HG02970 (cell line): Measurements from ENCODE around the gene GNPTAB.
A peak's percentile ranks its signal among the peaks of the same experiment; 100 is the strongest.
"Not testable (repeated sequence)": the region's sequence is repeated elsewhere in the genome, so short reads cannot be mapped to it uniquely, and the experiment has no call there.

Experiments used
- ATAC-seq: cut with Tn5 transposase; IDR thresholded peaks from one replicate; pipeline ENCODE4 v1.9.1; 2021; ENCODE audit warnings: mild to moderate bottlenecking, moderate library complexity, moderate number of reproducible peaks; ENCODE audit not compliant: unreplicated experiment, low FRiP score

GNPTAB gene

DNA sequence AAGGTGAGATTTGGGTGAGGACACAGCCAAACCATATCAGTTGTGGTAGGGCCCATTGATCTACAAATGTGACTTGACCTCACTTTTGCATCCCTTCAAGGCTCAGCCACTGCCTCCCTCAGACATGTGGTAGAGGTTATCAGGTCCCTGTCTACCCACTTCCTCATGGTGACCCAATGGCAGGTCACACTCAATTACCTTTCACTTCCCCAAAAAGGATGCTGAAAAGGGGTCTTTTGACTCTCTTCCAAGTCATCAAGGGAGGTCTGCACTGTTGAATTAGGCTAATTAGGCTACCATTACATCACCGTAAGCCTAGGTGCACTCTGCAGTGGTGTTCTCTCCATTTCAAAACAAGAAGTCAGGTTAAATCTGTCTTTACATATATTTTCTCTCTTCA is 24.0 kb upstream of the GNPTAB start:
- ATAC-seq, result no peak

DNA sequence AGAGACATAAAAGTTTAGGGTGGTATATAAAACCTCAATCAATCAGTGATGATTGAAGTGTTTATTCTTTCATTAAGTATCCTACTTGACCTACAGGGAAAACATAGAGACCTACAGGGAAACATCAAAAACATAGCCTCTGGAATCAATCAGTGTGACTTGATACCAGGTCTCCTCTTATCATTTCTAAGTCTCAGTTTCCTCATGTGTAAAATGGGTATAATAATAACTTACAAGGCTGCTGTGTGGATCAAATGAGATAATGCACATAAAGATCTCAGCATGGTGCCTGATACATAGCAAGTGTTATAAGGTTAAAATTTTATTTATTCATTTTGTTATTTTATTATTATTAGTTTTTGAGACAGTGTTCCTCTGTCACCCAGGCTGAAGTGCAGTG is 22.2 kb upstream of the GNPTAB start:
- no peak for ATAC-seq

DNA sequence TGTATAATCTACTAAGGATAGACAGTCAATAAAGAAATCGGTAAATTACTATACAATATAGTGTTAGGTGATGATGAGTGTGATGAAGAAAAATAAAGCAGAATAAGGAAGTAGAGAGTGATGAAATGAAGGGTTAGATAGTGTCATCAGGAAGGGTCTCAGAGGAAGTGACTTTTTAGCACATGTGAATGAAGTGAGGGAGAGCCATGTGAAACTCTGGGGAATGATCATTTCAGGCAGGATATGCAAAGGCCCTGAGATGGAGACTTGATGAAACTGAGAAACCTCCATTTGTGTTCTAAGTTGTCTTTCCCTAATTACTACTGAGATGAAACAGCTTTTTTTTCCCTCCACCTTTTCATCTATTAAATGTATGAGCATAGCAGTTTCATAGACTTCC is 19.4 kb upstream of the GNPTAB start:
- no peak for ATAC-seq

DNA sequence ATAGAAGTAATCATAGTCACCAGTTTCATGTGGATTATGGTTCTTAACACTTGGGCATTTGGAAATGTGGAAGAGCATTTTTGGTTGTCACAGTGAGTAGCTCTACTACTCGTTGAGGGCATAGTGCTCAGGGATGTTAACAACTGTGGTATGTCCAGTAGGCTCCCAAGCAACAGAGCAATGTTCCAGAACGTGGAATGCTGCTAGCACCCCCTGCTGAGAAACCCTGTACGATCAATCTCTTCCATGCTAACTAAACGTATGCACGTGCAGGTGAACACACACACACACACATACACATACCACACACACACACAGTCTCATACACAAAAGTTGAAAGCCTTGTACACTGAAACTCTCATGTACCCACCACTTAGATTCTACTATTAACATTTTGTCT is 16.6 kb upstream of the GNPTAB start:
- ATAC-seq, result no peak

DNA sequence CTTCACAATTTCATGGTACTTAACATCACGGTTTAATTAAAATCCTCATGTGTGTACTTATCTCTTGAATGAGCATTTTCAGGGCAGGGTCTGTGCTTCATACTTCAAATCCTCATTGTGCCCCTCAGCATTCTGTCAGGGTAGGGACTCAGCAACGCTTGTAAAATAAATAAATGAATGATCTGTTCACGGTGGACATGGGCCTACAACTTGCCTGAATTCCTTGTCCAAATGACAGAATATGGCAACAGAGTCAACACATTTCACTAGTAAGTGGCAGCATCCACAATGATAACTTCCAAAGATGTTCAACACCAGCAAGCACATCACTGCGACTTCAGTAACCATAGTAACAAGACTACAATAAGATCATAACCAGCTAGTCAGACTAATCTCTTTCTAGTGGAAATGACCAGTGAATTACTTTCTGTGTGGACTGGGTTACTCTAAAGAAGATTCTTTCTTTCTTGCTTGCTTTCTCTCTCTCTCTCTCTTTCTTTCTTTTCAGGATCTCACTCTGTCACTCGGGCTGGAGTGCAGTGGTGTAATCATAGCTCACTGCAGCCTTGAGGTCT is 14.5 kb upstream of the GNPTAB start:
- ATAC-seq, result no peak

DNA sequence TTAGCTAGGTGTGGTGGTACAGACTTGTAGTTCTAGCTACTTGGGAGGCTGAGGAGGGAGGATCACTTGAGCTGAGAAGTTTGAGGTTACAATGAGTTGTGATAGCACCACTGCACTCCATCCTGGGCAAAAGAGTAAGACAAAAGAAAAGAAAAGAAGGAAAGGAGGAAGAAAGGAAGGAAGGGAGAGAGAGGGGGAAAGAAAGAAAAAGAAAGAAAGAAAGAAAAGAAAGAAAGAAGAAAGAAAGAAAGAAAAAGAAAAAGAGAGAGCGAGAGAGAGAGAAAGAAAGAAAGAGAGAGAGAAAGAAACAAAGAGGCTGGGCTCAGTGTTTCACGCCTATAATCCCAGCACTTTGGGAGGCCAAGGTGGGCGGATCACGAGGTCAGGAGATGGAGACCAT is 10.3 kb upstream of the GNPTAB start:
- no peak for ATAC-seq

DNA sequence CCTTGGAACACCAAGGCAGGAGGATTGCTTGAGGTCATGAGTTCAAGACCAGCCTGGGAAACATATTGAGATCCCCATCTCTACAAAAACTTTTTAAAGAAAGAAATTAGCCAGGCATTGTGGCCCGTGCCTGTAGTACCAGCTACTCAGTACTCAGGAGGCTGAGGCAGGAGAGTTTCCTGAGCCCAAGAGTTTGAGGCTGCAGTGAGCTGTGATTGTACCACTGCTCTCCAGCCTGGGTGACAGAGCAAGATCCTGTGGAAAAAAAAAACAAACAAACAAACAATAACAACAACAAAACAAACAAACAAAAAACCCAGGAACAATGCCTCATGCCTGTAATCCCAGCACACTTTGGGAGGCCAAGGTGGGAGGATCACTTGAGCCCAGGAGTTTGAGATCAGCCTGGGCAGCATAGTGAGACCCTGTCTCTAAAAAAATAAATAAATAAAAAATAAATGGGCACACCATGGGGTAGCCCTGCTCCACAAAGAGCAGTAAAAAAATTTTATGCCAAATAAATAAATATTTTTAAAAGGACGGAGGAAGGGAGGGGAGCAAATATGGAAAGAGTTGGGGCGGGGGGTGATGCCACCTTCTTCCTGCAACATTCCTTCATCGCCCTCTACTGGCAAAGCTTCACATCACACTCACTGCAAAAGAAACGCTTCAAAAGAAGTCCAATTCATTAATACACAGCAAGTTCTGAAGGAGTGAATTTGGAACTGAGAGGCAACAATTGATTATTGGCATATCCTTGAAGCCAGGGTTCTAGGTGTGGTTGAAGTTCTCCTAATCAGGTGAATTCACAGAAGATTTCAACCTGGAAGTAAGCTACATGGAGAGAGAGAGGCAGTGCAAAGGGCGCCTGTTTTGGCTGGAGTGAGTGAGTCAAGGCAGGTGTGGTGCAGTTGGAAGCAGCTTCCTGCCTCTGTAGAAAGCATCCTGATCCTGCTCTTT is 8.8 kb upstream of the GNPTAB start:
- no peak for ATAC-seq

DNA sequence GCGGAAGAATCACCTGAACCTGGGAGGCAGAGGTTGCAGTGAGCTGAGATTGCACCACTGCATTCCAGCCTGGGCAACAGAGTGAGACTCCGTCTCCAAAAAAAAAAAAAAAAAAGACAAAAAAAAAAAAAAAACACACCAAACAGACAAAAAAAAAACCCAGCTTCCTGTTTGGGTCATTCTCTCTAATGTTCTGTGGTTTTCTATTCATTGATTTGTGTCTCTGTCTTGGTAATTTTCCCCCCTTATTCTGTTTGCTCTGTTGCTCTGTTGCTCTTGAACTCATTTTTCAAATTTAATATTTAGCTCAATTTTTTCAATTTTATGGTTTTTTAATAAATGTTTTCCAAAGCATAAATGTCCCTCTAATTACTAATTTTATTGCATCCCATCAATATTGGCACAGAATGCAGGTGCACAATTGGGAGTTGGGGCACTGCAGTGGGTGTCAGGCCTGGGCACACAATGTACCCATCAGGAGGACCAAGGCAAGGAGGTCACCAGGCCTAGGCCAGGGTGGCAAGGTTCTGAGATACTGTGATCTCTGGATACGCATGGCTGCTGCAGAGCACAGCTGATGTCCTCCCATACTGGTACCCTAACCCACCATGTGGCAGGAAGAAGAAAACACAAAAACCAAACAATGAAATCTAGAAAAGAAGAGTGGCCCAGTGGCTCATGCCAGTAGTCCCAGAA is 8.0 kb upstream of the GNPTAB start:
- no peak for ATAC-seq

DNA sequence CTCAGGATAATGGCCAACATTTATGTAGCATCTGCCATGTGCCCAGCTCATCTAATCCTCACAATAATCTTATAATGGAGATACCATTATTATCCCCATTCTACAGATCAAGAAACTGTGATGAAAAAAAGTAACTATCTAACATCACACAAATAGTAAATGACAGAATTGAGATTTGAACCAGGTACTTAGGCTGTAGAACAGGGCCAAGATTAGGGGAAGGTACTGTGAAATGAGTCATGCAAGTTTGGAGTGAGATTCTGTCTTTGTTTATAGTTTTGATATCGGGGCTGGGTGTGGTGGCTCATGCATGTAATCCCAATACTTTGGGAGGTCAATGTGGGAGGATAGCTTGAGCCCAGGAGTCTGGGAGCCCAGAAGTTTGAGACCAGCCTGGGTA is 1.3 kb upstream of the GNPTAB start:
- ATAC-seq, result no peak

DNA sequence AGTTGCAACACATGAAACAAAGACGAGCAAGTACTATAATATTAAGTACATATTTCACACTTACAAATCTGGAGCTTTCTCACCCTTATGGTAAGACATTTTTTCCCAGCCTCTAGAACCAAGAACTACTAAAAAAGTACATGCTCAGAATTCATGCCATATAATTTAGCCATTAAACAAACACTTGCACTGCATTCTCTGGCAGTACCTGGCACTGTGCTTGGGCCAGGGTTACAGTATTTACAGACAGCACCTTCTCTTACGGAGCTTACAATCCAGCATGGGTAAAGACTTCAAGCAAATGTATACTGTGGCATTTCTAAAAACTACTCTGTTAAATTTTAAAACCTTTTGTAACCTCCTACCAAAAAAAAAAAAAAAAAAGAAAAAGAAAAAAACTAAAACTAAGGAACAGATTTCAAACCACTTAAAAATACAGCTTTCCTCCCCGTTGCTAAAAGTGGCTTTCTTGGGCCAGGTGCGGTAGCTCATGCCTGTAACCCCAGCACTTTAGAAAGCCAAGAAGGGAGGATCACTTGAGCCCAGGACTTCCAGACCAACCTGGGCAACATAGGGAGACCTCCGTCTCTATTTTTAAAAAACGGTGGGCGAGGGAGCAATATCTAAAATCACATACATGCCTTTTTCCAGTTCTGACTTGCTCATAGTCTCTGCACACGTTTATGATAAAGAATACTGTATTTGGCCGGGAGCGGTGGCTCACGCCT is 956 bp downstream of the GNPTAB start:
- no peak for ATAC-seq

DNA sequence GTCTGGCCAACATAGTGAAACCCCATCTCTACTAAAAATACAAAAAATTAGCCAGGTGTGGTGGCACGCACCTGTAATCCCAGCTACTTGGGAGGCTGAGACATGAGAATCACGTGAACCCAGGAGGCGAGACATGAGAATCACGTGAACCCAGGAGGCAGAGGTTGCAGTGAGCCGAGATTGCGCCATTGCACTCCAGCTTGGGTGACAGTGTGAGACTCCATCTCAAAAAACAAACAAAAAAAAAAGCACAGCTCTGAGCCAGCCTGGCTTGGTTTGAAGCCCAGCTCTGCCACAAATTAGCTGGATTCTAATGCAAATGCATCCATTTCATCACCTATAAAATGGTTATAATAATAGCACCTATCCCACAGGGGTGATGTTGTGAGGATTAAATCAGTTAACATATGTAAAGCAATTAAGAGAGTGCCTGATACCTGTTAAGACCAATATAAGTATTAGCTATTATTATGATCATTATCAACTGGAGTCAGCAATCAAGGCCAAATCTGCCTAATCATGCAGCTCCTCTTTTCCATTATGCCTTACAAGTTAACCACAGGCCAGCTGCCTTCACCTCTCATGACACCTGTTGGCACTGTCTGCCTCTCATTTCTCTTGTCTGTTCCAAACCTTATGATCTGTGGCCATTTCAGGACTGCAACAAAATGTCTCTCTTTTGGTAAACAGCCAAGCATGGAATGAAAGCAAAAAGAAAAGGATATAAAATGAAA is 2.1 kb downstream of the GNPTAB start:
- no peak for ATAC-seq

DNA sequence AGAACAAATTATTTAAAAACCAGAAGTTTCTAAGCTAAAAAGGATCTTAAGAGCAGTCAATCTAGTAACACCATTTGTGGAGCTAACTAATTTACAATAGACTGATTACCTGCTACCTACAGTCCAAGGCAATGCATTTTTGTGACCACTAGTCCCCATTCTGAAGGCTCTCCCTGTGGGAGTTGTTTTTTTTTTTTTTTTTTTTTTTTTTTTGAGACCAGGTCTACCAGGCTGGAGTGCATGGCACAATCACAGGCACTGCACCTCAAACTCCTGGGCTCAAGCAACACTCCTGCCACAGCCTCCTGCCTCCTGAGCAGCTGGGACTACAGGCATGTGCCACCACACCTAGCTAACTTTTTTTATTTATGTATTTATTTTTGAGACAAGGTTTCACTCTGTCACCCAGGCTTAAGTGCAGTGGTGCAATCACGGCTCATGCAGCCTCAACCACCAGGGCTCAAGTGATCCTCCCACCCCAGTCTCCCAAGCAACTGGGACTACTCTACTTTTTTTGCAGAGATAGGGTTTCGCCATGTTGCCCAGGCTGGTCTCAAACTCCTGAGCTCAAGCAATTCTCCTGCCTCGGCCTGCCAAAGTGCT is 3.9 kb downstream of the GNPTAB start:
- no peak for ATAC-seq

DNA sequence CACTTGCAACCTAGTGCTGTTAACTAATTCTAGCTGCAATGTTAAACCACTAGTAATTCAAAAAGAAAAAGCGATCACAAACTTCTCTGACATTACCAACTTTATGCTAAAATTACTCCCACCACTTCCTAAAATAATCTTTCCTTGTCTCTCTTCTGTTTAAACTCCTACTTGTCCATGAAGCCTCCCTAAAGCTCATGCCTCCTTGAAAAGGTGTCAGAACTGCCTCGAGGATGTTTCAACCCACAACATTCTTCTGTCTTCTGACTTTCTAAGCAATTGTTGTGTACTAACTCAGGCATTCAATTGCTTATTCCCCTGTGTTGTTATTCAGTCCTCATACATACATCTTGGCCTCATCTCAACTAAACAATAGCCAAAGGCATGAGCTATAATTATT is 5.9 kb downstream of the GNPTAB start:
- no peak for ATAC-seq

DNA sequence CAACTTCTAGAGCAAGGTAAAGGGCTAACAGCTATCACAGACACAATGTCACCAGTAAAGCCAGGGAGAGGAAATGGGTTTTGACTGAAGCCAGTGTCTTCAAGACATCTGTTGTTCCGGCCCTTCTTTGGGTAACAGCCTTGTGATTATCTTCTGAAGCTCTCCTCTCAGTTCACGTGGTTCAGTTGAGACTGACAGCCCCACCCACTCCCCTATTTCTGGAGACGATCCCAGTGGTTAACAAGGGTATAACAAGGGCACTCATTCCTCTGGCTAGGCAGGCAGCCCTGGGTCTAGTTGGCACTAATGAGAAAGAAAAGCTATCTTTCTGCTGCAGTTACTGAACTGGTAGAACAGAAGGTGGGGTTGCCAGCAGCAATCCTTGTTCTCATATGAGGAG is 6.9 kb downstream of the GNPTAB start:
- peak; percentile 71 for ATAC-seq

DNA sequence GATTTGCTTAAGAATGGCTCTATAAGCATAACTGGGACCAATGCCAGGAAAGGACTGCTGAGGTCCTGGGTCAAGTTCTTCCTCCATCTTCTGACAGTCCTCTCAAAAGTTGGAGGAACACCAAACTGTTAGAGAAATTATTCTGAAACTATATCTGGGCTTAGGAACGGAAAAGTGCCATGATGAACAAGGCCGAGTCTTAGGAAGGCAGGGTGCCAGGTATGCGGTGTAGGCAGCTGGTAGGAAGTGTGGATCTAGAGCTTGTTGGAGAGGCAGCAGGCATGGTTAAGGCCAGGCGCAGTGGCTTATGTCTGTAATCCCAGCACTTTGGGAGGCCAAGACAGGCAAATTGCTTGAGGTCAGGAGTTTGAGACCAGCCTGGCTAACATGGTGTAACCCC is 7.7 kb downstream of the GNPTAB start:
- ATAC-seq, result no peak

DNA sequence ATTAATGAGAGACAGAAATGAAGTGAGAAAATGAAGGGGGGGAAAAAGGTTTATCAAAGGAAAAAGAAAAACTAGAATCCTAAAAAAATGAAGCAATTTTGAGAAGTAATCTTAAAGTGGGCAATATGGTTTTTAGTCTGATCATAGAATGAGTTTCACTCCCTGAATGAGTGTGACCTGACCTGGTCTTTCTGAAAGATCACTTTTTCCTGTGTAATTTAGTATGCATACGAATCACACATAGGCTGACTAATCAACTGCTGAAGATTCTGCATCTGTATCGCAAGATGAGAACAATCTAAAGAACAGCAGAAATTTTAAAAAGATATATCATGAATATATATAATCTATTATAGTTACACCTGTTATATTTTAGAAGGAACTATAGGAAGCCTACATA is 11.3 kb downstream of the GNPTAB start:
- no peak for ATAC-seq

DNA sequence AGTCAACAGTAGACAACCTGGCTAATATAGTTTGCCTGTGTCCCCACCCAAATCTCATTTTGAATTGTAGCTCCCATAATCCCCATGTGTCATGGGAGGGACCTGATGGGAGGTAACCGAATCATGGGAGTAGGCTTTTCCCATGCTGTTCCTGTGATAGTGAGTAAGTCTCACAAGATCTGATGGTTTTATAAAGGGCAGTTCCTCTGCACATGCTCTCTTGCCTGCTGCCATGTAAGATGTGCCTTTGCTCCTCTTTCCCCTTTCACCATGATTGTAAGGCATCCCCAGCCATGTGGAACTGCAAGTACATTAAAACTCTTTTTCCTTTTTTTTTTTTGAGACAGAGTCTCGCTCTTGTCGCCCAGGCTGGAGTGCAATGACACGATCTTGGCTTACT is 12.1 kb downstream of the GNPTAB start:
- ATAC-seq, result not testable (repeated sequence)

DNA sequence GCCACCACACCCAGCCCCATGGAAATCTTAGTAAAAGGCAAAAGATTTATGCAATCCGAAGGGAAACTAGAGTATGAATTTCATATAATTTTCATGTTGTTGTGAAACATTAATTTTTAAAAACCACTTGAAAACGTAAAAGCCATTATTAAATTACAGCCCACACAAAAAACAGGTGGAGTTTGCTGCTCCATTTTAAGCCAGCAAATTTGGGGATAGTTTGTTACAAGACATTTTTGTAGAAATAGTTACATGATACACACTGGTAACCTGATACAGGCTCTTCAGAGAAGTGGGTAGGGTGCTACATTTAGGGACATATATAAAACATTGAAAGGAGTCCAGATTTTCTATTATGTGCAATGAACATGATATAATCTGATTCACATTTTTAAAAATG is 17.6 kb downstream of the GNPTAB start:
- ATAC-seq, result no peak

DNA sequence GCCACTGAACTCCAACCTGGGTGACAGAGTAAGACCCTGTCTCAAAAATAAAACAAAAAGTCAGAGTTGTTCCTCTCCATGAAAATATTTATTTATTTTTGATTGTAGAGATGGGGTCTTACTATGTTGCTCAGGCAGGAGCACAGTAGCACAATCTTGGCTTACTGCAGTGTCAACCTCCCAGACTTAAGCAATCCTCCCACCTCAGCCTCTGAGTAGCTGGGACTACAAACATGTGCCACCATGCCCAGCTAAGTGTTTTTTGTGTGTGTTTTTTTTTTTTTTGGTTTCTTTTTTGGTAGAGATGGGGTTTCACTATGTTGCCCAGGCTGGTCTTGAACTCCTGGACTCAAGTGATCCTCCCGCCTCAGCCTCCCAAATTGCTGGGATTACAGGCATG is 18.0 kb downstream of the GNPTAB start:
- ATAC-seq, result not testable (repeated sequence)

DNA sequence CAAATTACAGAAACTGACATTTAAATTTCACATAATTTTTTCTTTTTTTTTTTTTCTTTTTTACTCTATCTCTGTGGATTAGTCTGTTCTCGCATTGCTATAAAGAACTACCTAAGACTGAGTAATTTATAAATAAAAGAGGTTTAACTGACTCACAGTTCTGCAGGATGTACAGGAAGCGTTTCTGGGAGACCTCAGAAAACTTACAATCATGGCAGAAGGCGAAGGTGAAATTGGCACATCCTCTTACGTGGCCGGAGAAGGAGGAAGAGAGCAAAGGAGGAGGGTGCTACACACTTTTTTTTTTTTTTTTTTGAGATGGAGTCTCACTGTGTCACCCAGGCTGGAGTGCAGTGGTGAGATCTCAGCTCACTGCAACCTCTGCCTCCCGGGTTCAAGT is 19.4 kb downstream of the GNPTAB start:
- ATAC-seq, result not testable (repeated sequence)
